ENCODE measurements around the gene MTX2.
A peak's percentile ranks its signal among the peaks of the same experiment; 100 is the strongest.

Gene MTX2

DNA sequence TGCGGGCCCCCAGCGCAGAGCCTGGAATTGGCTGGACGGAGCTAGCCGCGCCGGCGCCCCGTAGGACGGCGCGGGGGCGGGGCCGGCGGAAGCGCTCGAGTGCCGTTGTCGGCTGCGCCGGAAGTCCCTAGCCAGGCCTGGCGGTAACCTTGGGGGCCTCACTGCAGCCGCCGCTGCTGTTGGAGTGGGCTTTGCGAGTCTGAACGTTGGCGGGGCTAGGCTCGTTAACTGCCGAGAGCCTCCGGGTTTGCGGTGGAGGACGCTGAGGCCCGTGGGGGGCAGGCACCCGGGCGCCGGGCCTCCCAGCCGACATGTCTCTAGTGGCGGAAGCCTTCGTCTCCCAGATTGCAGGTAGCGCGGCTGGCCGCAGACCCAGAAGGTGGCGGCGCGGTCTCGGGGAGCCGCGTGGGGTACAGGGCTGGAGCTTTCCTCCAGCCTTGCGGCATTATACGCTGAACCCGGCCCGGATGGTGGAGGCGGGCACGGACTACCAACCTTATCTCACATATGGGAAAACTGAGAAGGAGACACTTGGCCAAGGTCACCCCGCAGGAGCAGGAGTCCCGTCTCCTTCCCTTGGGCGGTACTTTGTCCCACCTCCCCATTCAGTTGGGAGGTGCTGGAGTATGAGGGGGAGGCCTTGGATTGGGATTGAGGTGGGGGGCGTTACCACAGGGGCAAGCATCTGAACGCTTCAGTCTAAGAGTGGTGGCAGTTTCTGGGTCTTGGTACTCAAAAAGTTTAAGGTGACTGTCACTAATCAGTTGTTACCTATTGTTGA is at the start of gene MTX2:
Gene MTX2 (plus strand): TSS at position 124 of the 781 bp plus-strand sequence. CDS start 188 bp downstream, at position 312.
- DNase-seq (ENCODE audit: low read depth) = peak; percentile 45

DNA sequence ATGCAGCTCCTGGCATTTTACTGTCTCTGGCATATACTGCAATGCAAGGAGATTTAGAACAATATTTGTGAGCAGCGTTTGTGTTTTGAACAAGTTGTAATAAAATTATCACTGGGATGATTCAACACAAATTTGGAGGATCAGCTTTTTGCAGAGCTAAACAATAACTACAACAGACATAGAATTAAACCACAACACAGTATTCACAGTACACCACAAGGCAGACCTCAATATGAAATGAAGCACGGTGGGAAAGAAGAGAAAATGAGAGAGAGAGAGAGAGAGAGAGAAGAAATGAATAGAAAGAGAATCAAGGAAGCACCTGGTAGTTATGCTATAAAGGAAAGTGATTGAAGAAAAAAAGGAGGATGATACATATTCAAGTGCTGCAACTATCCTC is 41.4 kb upstream of the MTX2 start:
- no peak for DNase-seq (ENCODE audit: low read depth)

DNA sequence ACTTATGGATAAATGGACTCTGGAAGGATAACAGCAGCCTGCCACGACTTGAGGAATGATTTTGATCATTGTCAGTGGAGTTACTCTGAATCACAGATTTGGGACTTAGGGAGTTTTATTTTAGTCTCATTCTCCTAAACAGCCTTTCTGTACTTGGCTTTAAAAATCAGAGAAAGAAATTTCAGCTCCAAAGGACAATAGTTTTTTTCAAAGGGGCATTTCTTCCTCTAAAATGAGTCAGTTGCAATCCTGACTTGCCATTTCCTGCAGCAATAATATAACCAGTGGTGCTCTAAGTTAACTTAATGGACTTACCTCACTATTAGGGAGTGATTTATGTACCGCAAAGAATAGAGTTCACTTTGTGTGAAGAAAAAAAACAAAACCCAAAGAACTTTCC is 35.1 kb upstream of the MTX2 start:
- no peak for DNase-seq (ENCODE audit: low read depth)

DNA sequence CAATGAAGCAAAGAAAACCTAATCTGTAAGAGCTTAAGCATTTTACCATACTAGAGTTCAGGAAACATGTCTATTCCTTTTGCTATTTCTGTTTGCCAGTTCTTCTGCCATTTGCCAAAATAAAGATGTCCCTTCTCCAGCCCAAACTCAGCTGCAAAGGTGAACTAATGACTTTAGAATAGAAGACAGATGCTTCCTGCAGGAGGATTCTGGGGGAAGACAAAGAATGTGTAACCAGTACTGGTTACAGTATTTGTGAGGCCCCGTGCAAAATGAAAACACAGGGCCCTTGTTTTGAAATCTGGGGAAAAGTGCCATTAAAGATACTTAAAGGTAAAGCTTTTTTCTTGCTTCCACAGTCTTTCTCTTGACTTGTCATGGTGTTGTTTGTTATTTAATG is 34.3 kb upstream of the MTX2 start:
- no peak for DNase-seq (ENCODE audit: low read depth)

DNA sequence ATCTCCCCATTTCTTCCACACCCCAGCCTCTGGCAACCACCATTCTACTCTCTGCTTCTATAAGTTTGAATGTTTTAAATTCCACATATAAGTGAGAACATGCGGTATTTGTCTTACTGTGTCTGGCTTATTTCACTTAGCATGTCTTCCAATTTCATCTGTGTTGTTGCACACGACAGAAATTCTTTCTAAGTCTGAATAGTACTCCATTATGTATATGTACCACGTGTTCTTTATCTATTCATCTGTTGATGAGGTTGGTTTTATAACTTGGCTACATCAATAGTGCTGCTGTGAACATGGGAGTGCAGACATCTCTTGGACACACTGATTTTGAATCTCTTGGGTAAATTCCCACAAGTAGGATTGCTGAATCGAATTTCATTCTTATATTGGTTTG is 31.8 kb upstream of the MTX2 start:
- no peak for DNase-seq (ENCODE audit: low read depth)

DNA sequence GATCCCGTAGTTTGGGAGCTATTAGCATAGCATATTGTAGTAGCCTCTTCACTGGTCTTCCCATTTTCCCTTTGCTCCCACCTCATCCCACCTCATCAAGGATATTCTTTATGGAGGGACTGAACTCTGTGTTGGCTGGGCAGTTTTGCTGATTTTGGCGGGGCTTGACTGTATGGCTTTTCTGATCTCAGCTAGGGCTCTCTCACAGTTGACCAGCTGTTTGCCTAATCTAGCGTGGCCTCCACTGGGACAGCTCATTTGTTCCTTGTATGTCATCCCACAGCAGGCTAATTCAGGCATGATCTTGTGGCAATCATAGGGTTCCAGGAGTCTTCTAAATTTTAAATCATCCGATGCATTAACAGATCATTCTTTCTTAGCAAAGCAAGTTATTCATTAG is 30.2 kb upstream of the MTX2 start:
- no peak for DNase-seq (ENCODE audit: low read depth)

DNA sequence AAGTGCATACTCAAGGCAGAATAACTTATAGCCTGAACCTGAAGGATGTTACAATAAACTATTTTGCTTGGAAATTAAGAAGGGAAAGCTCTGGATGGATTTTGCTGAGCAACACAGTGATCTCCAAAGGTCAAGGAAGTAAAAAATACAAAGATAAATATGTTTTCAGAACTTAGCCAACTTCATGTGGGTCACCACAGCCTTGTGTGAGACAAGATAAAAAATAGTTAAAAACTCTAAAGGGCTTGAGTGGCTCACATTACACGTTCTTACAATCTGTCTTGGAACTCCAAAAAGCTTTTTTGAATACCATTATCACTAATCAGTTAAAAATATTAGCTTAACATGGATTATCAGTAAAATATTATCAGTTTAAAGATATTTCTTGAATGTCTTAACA is 28.9 kb upstream of the MTX2 start:
- DNase-seq (ENCODE audit: low read depth) = no peak

DNA sequence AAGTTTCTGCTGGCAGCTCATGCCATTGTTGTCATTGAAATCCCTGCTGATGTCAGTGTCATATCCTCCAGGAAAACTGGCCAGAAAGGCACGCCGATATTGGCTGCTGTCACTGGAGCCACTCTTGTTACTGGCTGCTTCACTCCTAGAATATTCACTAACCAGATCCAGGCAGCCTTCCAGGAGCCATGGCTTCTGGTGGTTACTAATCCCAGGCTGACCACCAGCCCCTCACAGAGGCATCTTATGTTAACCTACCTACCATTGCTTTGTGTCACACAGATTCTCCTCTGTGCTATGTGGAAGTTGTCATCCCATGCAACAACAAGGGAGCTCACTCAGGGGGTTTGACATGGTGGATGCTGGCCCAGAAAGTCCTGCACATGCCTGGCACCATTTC is 27.0 kb upstream of the MTX2 start:
- no peak for DNase-seq (ENCODE audit: low read depth)

DNA sequence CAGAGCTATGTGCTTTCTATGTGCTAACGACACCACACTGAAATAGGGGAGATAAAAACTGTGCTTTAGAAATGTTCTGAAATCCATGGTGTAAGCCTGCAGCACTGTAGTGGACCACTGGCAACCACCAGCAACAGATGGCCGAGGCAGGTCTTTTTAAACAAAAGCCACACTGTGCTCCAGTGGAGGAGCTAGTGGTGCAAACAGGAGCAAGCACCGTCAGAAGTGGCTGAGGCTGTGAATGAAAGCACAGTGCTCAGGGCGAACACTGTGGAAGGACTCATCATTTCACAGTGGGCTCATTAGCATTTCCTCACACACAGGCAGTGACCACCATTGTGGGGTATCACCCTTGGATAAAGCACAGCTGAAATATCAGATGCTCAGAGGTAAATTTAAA is 22.9 kb upstream of the MTX2 start:
- no peak for DNase-seq (ENCODE audit: low read depth)

DNA sequence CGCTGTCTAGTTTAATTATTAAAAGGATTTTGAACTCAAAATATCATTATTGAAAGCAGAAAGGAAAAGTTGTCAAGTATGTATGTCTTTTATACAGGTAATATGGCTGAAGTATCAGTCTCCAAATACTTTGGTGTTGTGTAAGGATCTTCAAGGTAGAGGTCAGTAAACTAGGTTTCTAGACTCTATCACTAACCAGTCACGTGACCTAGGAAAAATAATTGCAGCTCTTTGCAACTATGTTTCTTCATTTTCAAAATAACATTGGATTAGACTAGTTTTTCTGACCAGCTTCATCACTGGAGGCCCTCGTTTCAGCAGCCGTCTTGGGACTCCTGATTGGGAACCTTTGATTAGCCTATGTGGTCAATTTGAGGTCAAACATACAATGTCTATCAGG is 21.4 kb upstream of the MTX2 start:
- DNase-seq (ENCODE audit: low read depth) = no peak

DNA sequence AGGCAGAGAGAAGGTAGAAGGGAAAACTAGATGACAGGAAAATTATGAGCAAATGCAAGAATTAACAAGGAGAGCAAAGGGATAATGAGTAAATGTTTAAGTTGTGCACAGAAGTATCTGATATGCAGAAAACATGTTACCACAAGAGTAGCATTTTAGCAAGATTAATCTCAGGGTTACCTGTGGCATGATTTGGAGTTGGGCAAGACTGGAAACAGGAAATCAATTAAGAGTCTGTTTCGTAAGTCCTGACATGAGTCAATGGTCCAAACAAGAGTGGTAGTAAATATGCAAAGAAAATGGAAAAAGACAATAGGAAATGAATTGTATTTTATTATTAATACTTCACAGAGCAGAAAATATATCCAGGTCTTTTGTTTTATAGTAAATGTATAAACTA is 17.3 kb upstream of the MTX2 start:
- DNase-seq (ENCODE audit: low read depth) = no peak

DNA sequence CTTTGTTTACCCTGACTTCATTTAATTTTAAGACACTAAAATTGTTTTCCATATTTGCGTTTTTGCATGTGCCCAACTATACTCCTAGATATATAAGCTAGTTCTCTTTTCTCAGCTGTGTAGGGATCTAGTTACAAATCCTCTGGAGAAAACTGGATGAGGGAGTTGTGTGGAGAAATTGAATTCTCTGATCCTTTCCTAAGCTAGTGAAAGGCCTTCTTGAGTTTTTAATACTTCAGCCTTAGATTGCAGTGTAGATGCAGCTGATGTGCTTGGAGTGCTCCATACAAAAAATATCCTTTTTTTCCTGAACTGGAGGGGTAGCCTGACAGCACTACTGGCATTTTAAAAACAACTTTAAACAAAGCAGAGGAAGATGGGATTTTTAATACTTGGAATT is 8.6 kb upstream of the MTX2 start:
- no peak for DNase-seq (ENCODE audit: low read depth)

DNA sequence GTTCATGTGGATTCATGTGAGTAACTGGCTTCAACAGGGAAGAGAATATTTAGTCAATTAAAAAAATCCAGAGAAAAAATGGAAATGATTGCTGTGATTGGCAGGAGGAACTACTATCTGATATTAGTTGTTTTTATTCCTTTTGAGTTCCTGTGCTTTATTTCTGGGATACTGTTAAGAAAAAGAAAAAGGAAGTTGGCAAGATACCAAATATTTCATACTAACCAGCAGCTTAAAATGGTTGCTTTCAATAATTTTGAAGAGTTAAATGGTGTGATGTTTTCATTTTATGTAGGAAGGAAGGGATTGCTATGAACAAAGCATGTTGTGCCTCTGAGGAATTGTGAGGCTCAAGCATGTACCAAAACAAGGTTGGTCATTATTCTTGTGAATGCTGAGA is 8.1 kb upstream of the MTX2 start:
- DNase-seq (ENCODE audit: low read depth) = no peak

DNA sequence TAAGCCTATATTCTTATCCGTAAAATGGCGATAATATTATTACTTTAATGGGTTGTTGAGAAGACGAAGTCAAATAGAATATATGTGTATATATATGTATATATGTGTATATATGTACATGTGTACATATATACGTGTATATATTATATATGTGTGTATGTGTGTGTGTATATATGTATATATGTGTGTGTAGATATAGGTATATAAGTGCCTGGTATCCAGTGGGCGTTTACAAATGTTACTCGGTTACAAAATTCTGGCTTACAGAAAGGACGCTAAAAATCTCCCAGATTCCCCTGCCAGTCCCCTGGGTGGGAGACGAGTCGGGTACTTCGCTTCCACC is 295 bp upstream of the MTX2 start:
- no peak for DNase-seq (ENCODE audit: low read depth)

DNA sequence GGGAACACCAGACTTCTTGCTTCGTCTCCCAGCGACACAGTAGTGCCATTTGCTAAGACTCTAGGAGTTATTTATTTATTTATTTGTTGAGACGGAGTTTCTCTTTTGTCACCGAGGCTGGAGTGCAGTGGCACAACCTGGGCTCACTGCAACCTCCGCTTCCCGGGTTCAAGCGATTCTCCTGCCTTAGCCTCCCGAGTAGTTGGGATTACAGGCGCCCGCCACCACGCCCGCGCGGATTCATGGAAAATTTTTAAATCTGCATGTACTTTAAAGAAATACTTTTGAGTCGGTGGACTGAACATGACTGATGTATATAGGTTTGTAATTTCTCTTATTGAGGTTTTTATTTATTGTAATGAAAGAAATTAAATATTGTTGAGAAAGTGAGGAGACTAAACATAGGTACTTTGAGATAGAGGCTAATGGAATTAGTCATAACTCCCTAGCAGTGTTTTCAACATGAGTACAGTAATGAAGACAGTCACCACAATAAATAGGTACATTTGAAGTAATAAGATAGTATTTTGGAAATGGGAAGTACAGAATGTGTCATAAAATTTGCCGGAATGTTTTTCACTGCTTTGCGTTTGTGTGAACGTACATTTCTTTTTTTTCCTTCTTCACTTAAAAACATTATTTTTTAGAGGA is 983 bp downstream of the MTX2 start:
- no peak for DNase-seq (ENCODE audit: low read depth)

DNA sequence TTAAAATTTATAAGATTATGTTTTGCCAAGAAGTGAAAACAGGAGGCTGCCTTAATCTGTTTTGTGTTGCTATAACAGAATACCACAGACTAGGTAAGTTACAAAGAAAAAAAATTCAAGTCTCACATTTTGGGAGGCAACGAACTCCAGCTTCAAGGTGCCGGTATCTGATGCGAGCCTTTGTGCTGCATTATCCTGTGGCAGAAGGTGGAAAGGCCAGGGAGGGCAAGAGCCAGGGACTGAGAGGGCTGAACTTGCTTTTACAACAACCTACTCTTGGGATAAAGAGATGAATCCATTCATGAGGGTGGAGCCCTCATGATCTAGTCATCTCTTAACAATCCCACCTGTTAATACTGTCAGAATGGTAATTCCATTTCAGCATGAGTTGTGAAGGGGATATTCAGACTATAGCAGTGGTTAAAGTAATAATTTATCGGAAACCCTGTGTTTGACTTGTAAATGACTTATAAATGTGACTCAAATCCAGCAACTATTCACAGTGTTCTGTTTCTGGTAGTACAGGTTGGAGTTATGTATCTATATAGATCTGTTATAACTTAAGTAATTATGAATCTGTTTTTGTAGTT is 3.7 kb downstream of the MTX2 start:
- no peak for DNase-seq (ENCODE audit: low read depth)

DNA sequence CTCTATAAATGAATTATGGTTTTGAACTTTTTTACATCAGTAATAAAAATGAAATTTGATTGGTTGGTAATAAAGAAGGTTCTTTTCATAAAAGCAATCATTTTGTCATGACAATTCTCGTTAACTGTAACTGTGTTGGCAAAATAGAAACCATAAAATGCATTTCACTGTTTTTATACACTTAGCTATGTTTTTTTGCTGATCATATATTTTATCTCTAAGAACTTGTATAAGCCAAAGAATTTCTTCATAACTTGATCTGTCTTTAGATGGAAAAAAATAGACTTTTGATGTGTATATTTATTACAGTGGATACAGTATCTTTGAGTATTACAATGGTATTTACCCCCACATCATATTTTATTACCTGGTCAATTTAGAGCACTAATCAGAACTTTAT is 9.7 kb downstream of the MTX2 start:
- DNase-seq (ENCODE audit: low read depth) = no peak

DNA sequence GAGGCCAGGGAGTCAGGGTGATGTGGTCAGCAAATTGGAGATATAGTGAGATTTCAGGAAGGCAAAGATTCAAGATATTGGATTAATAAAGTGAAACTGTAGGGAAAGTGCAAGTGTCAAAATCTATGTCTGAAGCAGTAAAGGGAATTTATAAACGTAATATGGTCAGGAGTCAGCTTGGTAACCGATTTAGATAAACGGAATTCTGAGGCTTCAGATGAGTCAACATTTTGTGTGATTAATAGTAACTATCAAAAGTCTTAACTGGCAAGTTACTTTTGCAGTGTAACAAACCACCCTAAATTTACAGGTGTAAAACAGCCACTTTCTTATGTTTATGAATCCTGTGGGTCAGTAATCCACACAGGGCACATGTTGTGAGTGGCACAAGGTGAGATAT is 10.9 kb downstream of the MTX2 start:
- no peak for DNase-seq (ENCODE audit: low read depth)

DNA sequence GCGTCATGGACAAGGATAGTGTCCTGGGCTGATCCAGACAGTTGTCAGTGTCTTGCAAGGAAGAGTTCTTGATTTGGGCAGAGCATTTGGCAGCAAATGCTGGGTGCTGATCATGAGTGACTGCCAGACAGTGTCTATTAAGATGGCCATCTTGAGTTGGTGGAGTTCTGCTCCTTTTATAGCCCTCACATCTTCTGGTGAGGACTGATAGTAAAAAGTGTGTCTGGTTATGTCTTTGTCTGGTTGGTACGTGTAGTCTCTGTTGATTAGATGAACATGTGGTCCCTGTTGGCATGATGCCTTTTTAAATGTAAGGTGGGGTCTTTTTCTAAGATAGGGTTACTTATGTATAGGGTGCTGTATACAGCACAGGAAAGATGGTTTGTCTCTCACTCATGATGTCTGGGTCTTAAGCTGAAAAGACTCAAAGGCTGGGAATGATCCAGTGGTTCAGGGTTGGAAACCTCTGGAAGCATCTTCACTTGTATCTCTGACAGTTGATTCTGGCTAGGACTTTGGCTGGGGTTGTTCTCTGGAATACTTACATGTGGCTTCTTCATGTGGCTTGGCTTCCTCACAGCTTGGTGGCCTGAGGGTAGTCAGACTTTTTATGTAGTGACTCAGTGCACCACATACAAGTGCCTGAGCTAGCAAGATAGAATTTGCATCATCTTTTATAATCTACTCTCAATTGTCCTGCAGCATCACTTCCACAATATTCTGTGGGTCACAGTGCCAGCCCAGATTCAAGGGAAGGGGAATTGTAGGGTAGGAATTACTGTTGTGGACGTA is 11.8 kb downstream of the MTX2 start:
- DNase-seq (ENCODE audit: low read depth) = no peak

DNA sequence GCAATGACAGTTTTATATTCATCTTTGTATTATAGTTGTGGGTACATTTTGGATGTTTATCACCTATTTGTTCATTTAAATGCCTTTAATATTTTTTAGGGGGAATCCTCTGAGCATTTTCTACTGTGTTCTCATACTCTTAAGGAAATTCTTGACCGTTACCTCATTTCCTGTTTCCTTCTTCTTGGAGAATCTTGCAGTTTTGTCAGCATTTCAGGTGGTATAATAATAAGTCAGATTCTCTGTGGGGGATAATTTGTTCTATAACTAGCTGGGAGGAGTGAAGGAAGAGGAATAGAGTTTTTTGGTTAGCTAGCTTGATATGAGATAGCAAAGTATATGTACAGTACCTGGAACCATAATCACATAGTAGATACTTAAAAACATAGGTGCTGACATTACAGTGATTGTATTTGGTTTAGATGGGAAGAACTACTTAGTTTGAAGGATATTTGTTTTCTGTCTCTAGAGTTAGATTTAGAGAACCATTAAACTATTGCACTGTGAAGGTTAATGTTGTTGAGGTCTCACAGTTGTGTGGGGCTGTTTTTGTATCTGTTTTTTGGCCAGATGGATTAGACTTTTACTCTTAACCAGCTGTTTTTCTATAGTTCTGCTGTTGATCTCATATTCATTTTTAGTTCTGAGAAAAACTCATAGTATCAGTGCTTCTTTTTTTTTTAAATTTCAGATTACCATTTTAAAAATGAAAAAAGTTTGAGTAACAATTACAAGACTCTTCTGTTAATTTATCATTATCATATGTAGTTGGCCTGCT is 14.2 kb downstream of the MTX2 start:
- DNase-seq (ENCODE audit: low read depth) = no peak

DNA sequence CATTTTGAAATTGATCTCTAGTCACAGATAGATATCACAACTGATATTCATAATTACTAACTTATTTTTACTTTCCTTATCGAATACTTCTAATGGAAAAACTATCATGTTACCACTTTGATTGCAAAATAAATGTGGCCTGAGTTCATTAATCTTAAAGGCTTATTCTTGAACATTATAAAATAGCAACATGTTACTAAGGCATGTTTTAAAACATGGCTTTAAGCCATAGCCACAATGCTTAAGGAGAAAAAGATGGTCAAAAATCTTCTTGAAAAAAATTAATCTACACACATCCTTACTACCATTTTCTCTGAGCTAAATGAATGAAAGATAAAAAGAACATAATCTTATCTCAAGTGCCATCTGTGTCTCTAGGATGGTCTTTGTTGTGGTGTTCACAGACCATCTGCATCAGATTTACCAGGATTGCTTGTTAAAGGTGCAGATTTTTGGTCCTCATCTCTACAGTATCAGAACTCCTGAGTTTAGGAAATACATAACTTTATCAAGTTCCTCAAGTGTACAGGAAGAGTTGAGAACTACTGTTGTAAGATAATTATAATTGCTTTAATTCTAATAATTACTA is 15.3 kb downstream of the MTX2 start:
- no peak for DNase-seq (ENCODE audit: low read depth)

DNA sequence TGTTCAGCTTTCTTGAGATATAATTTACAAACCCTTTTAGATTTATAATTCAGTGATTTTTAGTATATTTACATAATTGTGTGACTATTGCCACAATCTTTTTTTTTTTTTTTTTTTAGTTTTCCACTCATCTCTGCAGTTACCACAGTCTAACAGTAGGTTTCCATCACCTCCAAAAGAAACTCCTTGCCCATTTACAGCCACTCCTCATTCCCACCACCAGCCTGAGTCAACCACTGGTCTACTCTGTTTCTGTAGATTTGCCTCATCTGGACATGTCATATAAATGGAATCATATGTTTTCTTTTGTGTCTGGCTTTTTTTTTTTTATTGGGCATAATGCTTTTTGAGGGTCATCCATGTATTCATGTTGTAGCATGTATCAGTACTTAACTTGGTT is 16.1 kb downstream of the MTX2 start:
- no peak for DNase-seq (ENCODE audit: low read depth)
